ENCODE results near the gene B3GAT2.
A peak's percentile ranks its signal among the peaks of the same experiment; 100 is the strongest.

B3GAT2 gene

GRCh38 chr6:70980727-70981126 lies 23.9 kb upstream of the B3GAT2 start:
- Histone ChIP-seq H2BK12ac (ENCODE audit: low read length) (no peak overlapping the region), H3K4me1 (ENCODE audit: control insufficient read depth in 2 of 2, insufficient read depth in 1 of 2, low read depth in 1 of 2, low read length in 2 of 2) (no peaks in the 10 kb centered on the region)
- no CpG with 5 or more reads among the region's 4 CpGs for WGBS, 2 donors (ENCODE audit: extremely low coverage in 2 of 2, insufficient read length in 2 of 2, insufficient replicate concordance in 1 of 2)

DNA sequence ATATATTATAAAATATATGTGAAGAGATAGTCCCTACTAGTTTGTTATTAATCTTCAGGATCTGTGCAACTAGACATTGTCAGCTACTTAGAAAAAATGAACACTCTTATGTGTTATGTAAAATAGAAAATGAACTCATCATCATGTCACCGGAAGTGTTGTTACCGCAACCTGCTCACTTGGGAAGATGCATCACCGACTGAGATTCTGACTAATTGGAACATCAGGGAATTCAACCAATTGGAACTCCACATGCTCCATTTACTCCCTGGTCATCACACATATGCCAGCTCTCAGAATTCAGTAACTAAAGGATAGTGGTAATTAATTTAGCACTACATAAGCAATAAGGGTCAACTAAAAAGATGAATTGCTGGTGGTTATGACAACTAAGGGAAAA lies 16.7 kb upstream of the B3GAT2 start:
- Histone ChIP-seq H3K23ac (ENCODE audit: low read depth, low read length, poor library complexity) (no peak overlapping the region), H3K18ac (ENCODE audit: low read length) (no peak overlapping the region), H2BK120ac (ENCODE audit: low read depth, low read length) (no peak overlapping the region), H3K4me2 (ENCODE audit: insufficient read depth, low read length, poor library complexity, severe bottlenecking) (no peak overlapping the region), H2AFZ (ENCODE audit: low read length) (no peak overlapping the region), H3K27me3 (ENCODE audit: control insufficient read depth in 3 of 3, insufficient read depth in 3 of 3, low read depth in 1 of 3, low read length in 3 of 3) (peaks cover 0 to 3% (median 0%) of the 10 kb centered on the region in 3 experiments), H3K14ac (ENCODE audit: low read length) (no peak overlapping the region), H2BK5ac (ENCODE audit: low read length) (no peak overlapping the region), H3K9me3 (replicated peaks in 1 of 2; ENCODE audit: control insufficient read depth in 2 of 2, insufficient read depth in 1 of 2, low read depth in 1 of 2, low read length in 2 of 2) (peaks cover 0 to 2% of the 10 kb centered on the region in 2 donors), H3K79me1 (ENCODE audit: low read depth, low read length) (no peaks in the 10 kb centered on the region), H3K9ac (ENCODE audit: low read depth, low read length, poor library complexity) (no peak overlapping the region), H4K91ac (ENCODE audit: low read depth, low read length, poor library complexity) (no peak overlapping the region), H3K4me1 (ENCODE audit: control insufficient read depth in 2 of 2, insufficient read depth in 1 of 2, low read depth in 1 of 2, low read length in 2 of 2) (no peaks in the 10 kb centered on the region), H2BK15ac (ENCODE audit: low read length) (no peak overlapping the region), H3K4ac (ENCODE audit: low read length) (no peak overlapping the region), H4K8ac (ENCODE audit: low read depth, low read length) (no peak overlapping the region), H3K27ac (replicated peaks; ENCODE audit: low read length) (no peak overlapping the region), H2BK12ac (ENCODE audit: low read length) (no peak overlapping the region), H2AK5ac (ENCODE audit: low read depth, low read length) (no peak overlapping the region), H3K4me3 (ENCODE audit: low read length in 2 of 2) (no peak overlapping the region), H3K36me3 (replicated peaks in 1 of 2; ENCODE audit: control insufficient read depth in 2 of 2, insufficient read depth in 2 of 2, low read length in 2 of 2) (no peaks in the 10 kb centered on the region)
- no peak for DNase-seq (ENCODE audit: low spot score)
- WGBS, 2 donors (ENCODE audit: extremely low coverage in 2 of 2, insufficient read length in 2 of 2, insufficient replicate concordance in 1 of 2): no CpG with 5 or more reads among the region's 3 CpGs

More at GRCh38 chr6:70980727-70981126, 23.9 kb upstream of the B3GAT2 start:
- Histone ChIP-seq H3K18ac (ENCODE audit: low read length) (no peak overlapping the region), H3K9ac (ENCODE audit: low read depth, low read length, poor library complexity) (no peak overlapping the region), H3K23ac (ENCODE audit: low read depth, low read length, poor library complexity) (no peak overlapping the region), H2AFZ (ENCODE audit: low read length) (no peak overlapping the region), H2BK15ac (ENCODE audit: low read length) (no peak overlapping the region), H3K36me3 (replicated peaks in 1 of 2; ENCODE audit: control insufficient read depth in 2 of 2, insufficient read depth in 2 of 2, low read length in 2 of 2) (no peaks in the 10 kb centered on the region), H3K27ac (replicated peaks; ENCODE audit: low read length) (no peak overlapping the region), H3K4me2 (ENCODE audit: insufficient read depth, low read length, poor library complexity, severe bottlenecking) (no peak overlapping the region), H3K27me3 (ENCODE audit: control insufficient read depth in 3 of 3, insufficient read depth in 3 of 3, low read depth in 1 of 3, low read length in 3 of 3) (peaks cover 0 to 4% (median 0%) of the 10 kb centered on the region in 3 experiments), H3K4ac (ENCODE audit: low read length) (no peak overlapping the region), H3K9me3 (replicated peaks in 1 of 2; ENCODE audit: control insufficient read depth in 2 of 2, insufficient read depth in 1 of 2, low read depth in 1 of 2, low read length in 2 of 2) (no peaks in the 10 kb centered on the region), H2AK5ac (ENCODE audit: low read depth, low read length) (no peak overlapping the region), H4K8ac (ENCODE audit: low read depth, low read length) (no peak overlapping the region), H2BK120ac (ENCODE audit: low read depth, low read length) (no peak overlapping the region), H4K91ac (ENCODE audit: low read depth, low read length, poor library complexity) (no peak overlapping the region), H2BK5ac (ENCODE audit: low read length) (no peak overlapping the region), H3K4me3 (ENCODE audit: low read length in 2 of 2) (no peak overlapping the region), H3K14ac (ENCODE audit: low read length) (no peak overlapping the region), H3K79me1 (ENCODE audit: low read depth, low read length) (no peaks in the 10 kb centered on the region)
- no peak for DNase-seq (ENCODE audit: low spot score)

- H2BK15ac ChIP-seq (ENCODE audit: low read length): no peak overlapping the region
- H3K4me1 ChIP-seq (ENCODE audit: control insufficient read depth in 2 of 2, insufficient read depth in 1 of 2, low read depth in 1 of 2, low read length in 2 of 2): no peaks in the 10 kb centered on the region
- no peak overlapping the region for H3K18ac ChIP-seq (ENCODE audit: low read length)
- H3K23ac ChIP-seq (ENCODE audit: low read depth, low read length, poor library complexity): no peak overlapping the region
- H2AFZ ChIP-seq (ENCODE audit: low read length): no peak overlapping the region
- H3K4ac ChIP-seq (ENCODE audit: low read length): no peak overlapping the region
- H3K4me3 ChIP-seq (ENCODE audit: low read length in 2 of 2): no peak overlapping the region
- H3K27me3 ChIP-seq (ENCODE audit: control insufficient read depth in 3 of 3, insufficient read depth in 3 of 3, low read depth in 1 of 3, low read length in 3 of 3): peaks cover 0 to 8% (median 0%) of the 10 kb centered on the region in 3 experiments
- no peak overlapping the region for H3K27ac ChIP-seq (replicated peaks; ENCODE audit: low read length)
- H3K36me3 ChIP-seq (replicated peaks in 1 of 2; ENCODE audit: control insufficient read depth in 2 of 2, insufficient read depth in 2 of 2, low read length in 2 of 2): no peaks in the 10 kb centered on the region
- H4K8ac ChIP-seq (ENCODE audit: low read depth, low read length): no peak overlapping the region
- no peak overlapping the region for H2BK5ac ChIP-seq (ENCODE audit: low read length)
- no peak overlapping the region for H2AK5ac ChIP-seq (ENCODE audit: low read depth, low read length)
- H3K9ac ChIP-seq (ENCODE audit: low read depth, low read length, poor library complexity): no peak overlapping the region
- no peak overlapping the region for H4K91ac ChIP-seq (ENCODE audit: low read depth, low read length, poor library complexity)
- H2BK120ac ChIP-seq (ENCODE audit: low read depth, low read length): no peak overlapping the region
- H3K9me3 ChIP-seq (replicated peaks in 1 of 2; ENCODE audit: control insufficient read depth in 2 of 2, insufficient read depth in 1 of 2, low read depth in 1 of 2, low read length in 2 of 2): peaks cover 0 to 2% of the 10 kb centered on the region in 2 donors
- no peak for DNase-seq (ENCODE audit: low spot score)
- H2BK12ac ChIP-seq (ENCODE audit: low read length): no peak overlapping the region
- no peaks in the 10 kb centered on the region for H3K79me1 ChIP-seq (ENCODE audit: low read depth, low read length)
- no CpG with 5 or more reads among the region's 3 CpGs for WGBS, 2 donors (ENCODE audit: extremely low coverage in 2 of 2, insufficient read length in 2 of 2, insufficient replicate concordance in 1 of 2)
- H3K14ac ChIP-seq (ENCODE audit: low read length): no peak overlapping the region
- H3K4me2 ChIP-seq (ENCODE audit: insufficient read depth, low read length, poor library complexity, severe bottlenecking): no peak overlapping the region
Observed at GRCh38 chr6:70967049-70967448, 10.2 kb upstream of the B3GAT2 start.

- Histone ChIP-seq H3K14ac (ENCODE audit: low read length) (no peak overlapping the region), H2BK15ac (ENCODE audit: low read length) (peak overlapping the region; percentile 58), H3K18ac (ENCODE audit: low read length) (peak overlapping the region; percentile 76), H3K4me1 (ENCODE audit: control insufficient read depth in 2 of 2, insufficient read depth in 1 of 2, low read depth in 1 of 2, low read length in 2 of 2) (peaks cover 3 to 13% of the 10 kb centered on the region in 2 donors), H3K79me1 (ENCODE audit: low read depth, low read length) (no peaks in the 10 kb centered on the region), H3K4me3 (ENCODE audit: low read length in 2 of 2) (peak overlapping the region; percentile 53 to 77), H3K4ac (ENCODE audit: low read length) (no peak overlapping the region), H2BK12ac (ENCODE audit: low read length) (no peak overlapping the region), H4K91ac (ENCODE audit: low read depth, low read length, poor library complexity) (no peak overlapping the region), H3K23ac (ENCODE audit: low read depth, low read length, poor library complexity) (no peak overlapping the region), H2BK5ac (ENCODE audit: low read length) (peak overlapping the region; percentile 42), H3K27ac (replicated peaks; ENCODE audit: low read length) (no peak overlapping the region), H3K36me3 (replicated peaks in 1 of 2; ENCODE audit: control insufficient read depth in 2 of 2, insufficient read depth in 2 of 2, low read length in 2 of 2) (no peaks in the 10 kb centered on the region), H2AK5ac (ENCODE audit: low read depth, low read length) (no peak overlapping the region), H4K8ac (ENCODE audit: low read depth, low read length) (no peak overlapping the region), H2AFZ (ENCODE audit: low read length) (peak overlapping the region; percentile 99), H3K4me2 (ENCODE audit: insufficient read depth, low read length, poor library complexity, severe bottlenecking) (peak overlapping the region; percentile 98), H3K9me3 (replicated peaks in 1 of 2; ENCODE audit: control insufficient read depth in 2 of 2, insufficient read depth in 1 of 2, low read depth in 1 of 2, low read length in 2 of 2) (no peaks in the 10 kb centered on the region), H2BK120ac (ENCODE audit: low read depth, low read length) (no peak overlapping the region), H3K9ac (ENCODE audit: low read depth, low read length, poor library complexity) (peak overlapping the region; percentile 84), H3K27me3 (ENCODE audit: control insufficient read depth in 3 of 3, insufficient read depth in 3 of 3, low read depth in 1 of 3, low read length in 3 of 3) (peaks cover 0 to 94% (median 32%) of the 10 kb centered on the region in 3 experiments)
- no CpG with 5 or more reads among the region's 19 CpGs for WGBS, 2 donors (ENCODE audit: extremely low coverage in 2 of 2, insufficient read length in 2 of 2, insufficient replicate concordance in 1 of 2)
- peak; percentile 32 for DNase-seq (ENCODE audit: low spot score)
Observed at GRCh38 chr6:70957284-70957617, 391 bp upstream of the B3GAT2 start.
